ENCODE measurements around the gene EAF2. TPM values are rescaled to one million over a fixed set of nuclear protein-coding genes. Genes with fewer than 3 reads are reported as not detected.

EAF2 gene
- total RNA-seq, 4 donors from 2014 or later, result 3.5 to 35.5 (median 4.7) TPM; not detected in 1

DNA sequence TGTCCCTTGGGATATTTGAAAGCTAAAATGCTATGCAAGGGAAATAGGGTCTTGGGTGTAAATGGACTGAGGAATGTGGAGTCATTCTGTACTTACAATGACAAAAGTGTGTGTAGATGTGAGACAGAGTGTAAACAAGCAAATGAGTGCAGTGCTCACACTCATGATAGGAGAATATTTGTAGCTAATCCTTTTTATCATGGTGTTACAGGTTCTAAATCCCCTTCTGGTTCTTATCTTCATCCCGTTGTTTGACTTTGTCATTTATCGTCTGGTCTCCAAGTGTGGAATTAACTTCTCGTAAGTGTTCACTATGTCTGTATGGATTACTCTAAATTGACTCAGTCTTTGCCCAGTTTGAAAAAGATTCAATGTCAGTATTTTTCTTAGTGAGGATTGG lies 89.7 kb downstream of the EAF2 start:
- H3K36me3 ChIP-seq, result no peaks in the 10 kb centered on the region
- DNase-seq, result no peak
- H3K4me3 ChIP-seq, result no peak overlapping the region
- no peaks in the 10 kb centered on the region for H3K9me3 ChIP-seq
- H3K27me3 ChIP-seq, result no peaks in the 10 kb centered on the region
- TF ChIP-seq POLR2A (IDR thresholded peaks at IDR 0.05), result no peak
- TF ChIP-seq, protein P1, sequence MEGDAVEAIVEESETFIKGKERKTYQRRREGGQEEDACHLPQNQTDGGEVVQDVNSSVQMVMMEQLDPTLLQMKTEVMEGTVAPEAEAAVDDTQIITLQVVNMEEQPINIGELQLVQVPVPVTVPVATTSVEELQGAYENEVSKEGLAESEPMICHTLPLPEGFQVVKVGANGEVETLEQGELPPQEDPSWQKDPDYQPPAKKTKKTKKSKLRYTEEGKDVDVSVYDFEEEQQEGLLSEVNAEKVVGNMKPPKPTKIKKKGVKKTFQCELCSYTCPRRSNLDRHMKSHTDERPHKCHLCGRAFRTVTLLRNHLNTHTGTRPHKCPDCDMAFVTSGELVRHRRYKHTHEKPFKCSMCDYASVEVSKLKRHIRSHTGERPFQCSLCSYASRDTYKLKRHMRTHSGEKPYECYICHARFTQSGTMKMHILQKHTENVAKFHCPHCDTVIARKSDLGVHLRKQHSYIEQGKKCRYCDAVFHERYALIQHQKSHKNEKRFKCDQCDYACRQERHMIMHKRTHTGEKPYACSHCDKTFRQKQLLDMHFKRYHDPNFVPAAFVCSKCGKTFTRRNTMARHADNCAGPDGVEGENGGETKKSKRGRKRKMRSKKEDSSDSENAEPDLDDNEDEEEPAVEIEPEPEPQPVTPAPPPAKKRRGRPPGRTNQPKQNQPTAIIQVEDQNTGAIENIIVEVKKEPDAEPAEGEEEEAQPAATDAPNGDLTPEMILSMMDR (IDR thresholded peaks at IDR 0.05), result no peak
- H3K27ac ChIP-seq, result no peak overlapping the region
- no peaks in the 10 kb centered on the region for H3K4me1 ChIP-seq

DNA sequence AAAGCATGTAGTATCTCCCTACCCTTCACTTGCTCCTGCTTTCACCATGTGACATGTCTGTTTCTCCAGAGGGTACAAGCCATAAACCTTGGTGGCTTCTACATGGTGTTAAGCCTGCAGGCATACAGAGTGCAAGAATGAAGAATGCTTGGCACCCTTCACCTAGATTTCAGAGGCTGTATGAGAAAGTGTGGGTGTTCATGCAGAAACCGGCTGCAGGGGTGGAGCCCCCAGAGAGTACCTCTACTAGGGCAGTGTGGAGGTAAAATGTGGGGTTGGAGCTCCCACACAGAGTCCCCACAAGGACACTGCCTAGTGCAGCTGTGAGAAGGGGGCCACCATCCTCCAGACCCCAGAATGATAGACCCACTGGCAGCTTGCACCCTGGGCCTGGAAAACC lies 91.4 kb downstream of the EAF2 start:
- Histone ChIP-seq H3K4me1 (no peaks in the 10 kb centered on the region), H3K9me3 (no peaks in the 10 kb centered on the region), H3K27ac (no peak overlapping the region), H3K27me3 (no peaks in the 10 kb centered on the region), H3K36me3 (no peaks in the 10 kb centered on the region), H3K4me3 (no peak overlapping the region)
- TF ChIP-seq, protein P1 (IDR thresholded peaks at IDR 0.05), result no peak
- TF ChIP-seq POLR2A (IDR thresholded peaks at IDR 0.05), result no peak
- no peak for DNase-seq

Other genes with a start within 250 kb of the EAF2 start
- gene FBXO40, start 241.8 kb upstream of the EAF2 start, total RNA-seq, result not detected
- gene HCLS1, start 174.3 kb upstream of the EAF2 start, total RNA-seq, result 100 to 1,000 TPM in 1 of 4 donors, 10 to 100 TPM in 3; 20.3 to 161 (median 28.0) TPM
- 100 to 1,000 TPM in 2 of 4 donors, 10 to 100 TPM in 2; 84.0 to 134 (median 112) TPM for gene GOLGB1, start 85.5 kb upstream of the EAF2 start, total RNA-seq
- 10 to 100 TPM; 22.8 to 50.3 (median 29.6) TPM for gene IQCB1, start 149 bp upstream of the EAF2 start, total RNA-seq
- 1 to 10 TPM in 2 of 4 donors, under 1 TPM in 2; 0.53 to 6.6 (median 2.1) TPM for gene SLC15A2, start 59.2 kb downstream of the EAF2 start, total RNA-seq
- gene ILDR1, start 187.0 kb downstream of the EAF2 start, total RNA-seq, result 1 to 10 TPM; 3.7 to 5.8 (median 4.5) TPM
- gene CD86, start 220.2 kb downstream of the EAF2 start, total RNA-seq, result 10 to 100 TPM in 1 of 4 donors, 1 to 10 TPM in 1, not detected in 2; 1.7 to 10.7 TPM

All from Peyer's patch (tissue), 4 donors.